Ascending aorta (tissue), 2 donors: ENCODE data around the gene GTSE1. TPM values are rescaled to one million over a fixed set of nuclear protein-coding genes. Genes with fewer than 3 reads are reported as not detected.

Experiments
- DNase-seq, 2 donors: peaks; one replicate each; pipeline ENCODE4 v3.0.0-alpha.2; 2019; ENCODE audit warnings: low spot score in 2 of 2
- H3K27ac ChIP-seq, 2 donors: fragments of 200-600 bp; sonication (generic); one replicate each; pipeline ENCODE4 v1.5.1; 2016 to 2017; ENCODE audit warnings: mild to moderate bottlenecking in 1 of 2
- H3K27me3 ChIP-seq: fragments of 200-600 bp; sonication (generic); one replicate; pipeline ENCODE4 v1.5.1; 2017
- H3K36me3 ChIP-seq, 2 donors: fragments of 200-600 bp; sonication (generic); one replicate each; pipeline ENCODE4 v1.5.1; 2016
- H3K4me1 ChIP-seq, 2 donors: fragments of 200-600 bp; sonication (generic); one replicate each; pipeline ENCODE4 v1.5.1; 2016 to 2017; ENCODE audit warnings: mild to moderate bottlenecking in 1 of 2
- H3K4me3 ChIP-seq, 2 donors: fragments of 200-600 bp; sonication (generic); one replicate each; pipeline ENCODE4 v1.5.1; 2016 to 2017; ENCODE audit warnings: mild to moderate bottlenecking in 1 of 2
- H3K9me3 ChIP-seq, 2 donors: fragments of 200-600 bp; sonication (generic); one replicate each; pipeline ENCODE4 v1.5.1; 2016
- CTCF ChIP-seq, 3 experiments: fragments of 200-600 bp in 2 of 3; fragments of 450-650 bp in 1 of 3; sonication (generic) in 2 of 3; IDR thresholded peaks; one replicate each; pipeline ENCODE4 v1.5.1; 2016 to 2019; ENCODE audit warnings: antibody characterized with exemption in 3 of 3, mild to moderate bottlenecking in 1 of 3, moderate library complexity in 1 of 3
- intact Hi-C: fragments of 100-400 bp; cut with DNase I; formaldehyde crosslinking; loops from one replicate; pipeline ENCODE4 v1.15.1; 2023
- total RNA-seq: library from RNA; depleted of rRNA; stranded (reverse); fragments of >200 nt; gene quantifications from one replicate; pipeline ENCODE4 v1.1.0, GENCODE V29; 2016

The GTSE1 gene
- total RNA-seq, 1 donor from 2014 or later, result not detected

- H3K4me1 ChIP-seq, result no peaks in the 10 kb centered on the region
- no peak overlapping the region for H3K27ac ChIP-seq
- intact Hi-C loops, result no loop called here
- TF ChIP-seq CTCF (IDR thresholded peaks at IDR 0.05), result no peak
- no peak for DNase-seq
- no peaks in the 10 kb centered on the region for H3K9me3 ChIP-seq
- peaks cover 84 to 93% of the 10 kb centered on the region in 2 donors for H3K36me3 ChIP-seq
- no peaks in the 10 kb centered on the region for H3K27me3 ChIP-seq
- H3K4me3 ChIP-seq, result no peak overlapping the region
Observed at GRCh38 chr22:46351131-46351735, 54.6 kb downstream of the GTSE1 start.

DNA sequence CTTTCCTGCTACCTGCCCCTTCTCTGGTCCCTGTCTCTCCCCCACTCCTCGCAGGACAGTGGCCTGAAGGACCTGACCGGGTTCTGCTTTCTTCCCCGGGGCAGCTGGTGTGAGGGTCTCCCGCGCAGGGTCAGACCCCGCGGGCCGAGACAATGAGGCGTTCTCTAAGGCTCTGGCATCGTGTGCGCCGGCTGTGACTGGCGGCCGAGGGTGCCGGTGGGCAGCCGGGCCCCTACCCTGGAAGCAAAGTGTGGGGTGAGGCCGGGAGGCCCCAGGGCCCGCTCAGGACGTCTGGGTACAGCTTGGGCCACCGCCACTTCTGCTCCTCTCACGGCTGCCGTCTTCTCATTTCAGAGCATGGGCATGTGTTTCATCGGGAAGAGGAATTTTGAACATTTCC, 55.1 kb downstream of the GTSE1 start:
- no peak for TF ChIP-seq CTCF (IDR thresholded peaks at IDR 0.05)
- Histone ChIP-seq H3K36me3 (peaks cover 83 to 93% of the 10 kb centered on the region in 2 donors), H3K27me3 (no peaks in the 10 kb centered on the region), H3K27ac (no peak overlapping the region), H3K9me3 (no peaks in the 10 kb centered on the region), H3K4me3 (no peak overlapping the region), H3K4me1 (no peaks in the 10 kb centered on the region)
- no peak for DNase-seq
- intact Hi-C loops, result no loop called here

- DNase-seq, result no peak
- intact Hi-C loops, result no loop called here
Observed at GRCh38 chr22:46352276-46352675, 55.6 kb downstream of the GTSE1 start.

DNA sequence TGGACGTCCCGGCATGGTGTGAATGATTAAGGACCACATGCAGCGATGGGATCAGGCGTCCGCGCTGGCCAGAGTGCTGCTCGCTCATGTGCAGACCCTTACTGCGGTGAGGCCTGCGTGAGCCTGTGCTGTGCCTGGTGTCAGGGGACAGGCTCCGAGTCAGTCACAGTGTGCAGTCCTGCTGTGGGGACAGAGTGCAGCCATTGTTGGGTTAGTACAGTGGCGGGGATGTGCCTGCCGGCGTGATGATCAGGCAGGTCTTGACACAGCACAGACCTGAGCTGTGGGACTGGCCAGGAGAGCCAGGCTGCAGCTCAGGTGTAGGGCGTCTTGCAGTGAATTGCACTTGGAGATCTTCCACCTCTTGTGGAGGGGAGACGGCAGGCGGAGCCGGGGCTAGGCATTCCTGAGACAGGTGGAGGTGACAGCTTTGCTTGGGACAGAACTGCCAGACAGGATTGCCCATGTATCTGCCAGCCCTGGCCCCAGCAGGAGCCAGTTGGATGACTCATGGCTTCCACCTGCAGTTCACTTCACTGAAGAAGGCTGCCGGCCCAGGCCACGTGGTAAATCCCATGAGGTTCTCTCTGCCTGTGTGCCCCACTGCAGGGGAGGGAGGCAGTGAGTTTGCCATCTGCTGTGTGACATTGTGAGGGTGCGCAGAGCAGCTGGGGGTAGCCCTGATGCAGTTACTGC, 56.2 kb downstream of the GTSE1 start:
- Histone ChIP-seq H3K4me3 (no peak overlapping the region), H3K36me3 (peaks cover 80 to 88% of the 10 kb centered on the region in 2 donors), H3K9me3 (no peaks in the 10 kb centered on the region), H3K27ac (no peak overlapping the region), H3K27me3 (no peaks in the 10 kb centered on the region), H3K4me1 (no peaks in the 10 kb centered on the region)
- no peak for DNase-seq
- no peak for TF ChIP-seq CTCF (IDR thresholded peaks at IDR 0.05)
- intact Hi-C loops, result no loop called here

More at GRCh38 chr22:46352276-46352675, 55.6 kb downstream of the GTSE1 start:
- Histone ChIP-seq H3K9me3 (no peaks in the 10 kb centered on the region), H3K27ac (no peak overlapping the region), H3K27me3 (no peaks in the 10 kb centered on the region), H3K36me3 (peaks cover 85 to 93% of the 10 kb centered on the region in 2 donors), H3K4me3 (no peak overlapping the region), H3K4me1 (no peaks in the 10 kb centered on the region)
- TF ChIP-seq CTCF (IDR thresholded peaks at IDR 0.05), result no peak

DNA sequence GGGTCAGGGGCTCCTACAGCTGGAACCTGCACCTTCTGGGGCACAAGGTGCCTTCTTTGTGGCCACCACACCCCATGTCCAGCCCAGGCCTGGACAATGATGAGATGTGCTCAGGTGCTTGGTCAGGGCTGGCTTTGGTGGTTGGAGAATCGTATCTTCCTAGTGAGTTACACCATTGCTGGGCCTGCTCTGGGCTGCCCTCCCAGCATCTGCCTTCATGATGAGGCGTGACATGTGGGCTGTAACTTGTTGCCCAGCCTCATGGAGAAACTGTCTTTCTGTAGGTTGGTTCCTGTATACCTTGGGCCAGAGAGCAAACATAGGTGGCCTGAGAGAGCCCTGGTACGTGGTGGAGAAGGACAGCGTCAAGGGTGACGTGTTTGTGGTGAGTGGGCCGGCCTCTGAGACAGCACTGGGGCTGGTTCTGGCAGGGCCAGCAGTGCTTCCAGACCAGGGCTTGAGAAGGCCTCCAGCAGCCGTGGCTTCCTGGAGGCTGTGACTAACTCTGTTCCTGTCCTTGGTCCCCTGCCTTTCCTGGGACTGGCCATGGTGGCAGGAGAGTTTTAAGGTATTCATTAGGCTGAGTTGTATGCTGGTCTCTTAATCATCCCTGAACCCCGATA, 56.9 kb downstream of the GTSE1 start:
- no peaks in the 10 kb centered on the region for H3K4me1 ChIP-seq
- H3K27ac ChIP-seq, result no peak overlapping the region
- H3K27me3 ChIP-seq, result no peaks in the 10 kb centered on the region
- TF ChIP-seq CTCF (IDR thresholded peaks at IDR 0.05), result no peak
- H3K4me3 ChIP-seq, result no peak overlapping the region
- intact Hi-C loops, result no loop called here
- no peak for DNase-seq
- H3K9me3 ChIP-seq, result no peaks in the 10 kb centered on the region
- peaks cover 73 to 81% of the 10 kb centered on the region in 2 donors for H3K36me3 ChIP-seq
